IPS DF 6.9 (cell line): Measurements from ENCODE around the gene TWIST2.

ENCODE experiments used
- DNase-seq: peaks from one replicate; pipeline ENCODE4 v3.0.0-alpha.2; 2013; ENCODE audit warnings: low read depth, low spot score
- H3K27ac ChIP-seq: one replicate; pipeline ENCODE4 v1.5.1; 2013; ENCODE audit warnings: low read length, control low read depth
- H3K27me3 ChIP-seq: 2 replicates; pipeline ENCODE4 v1.6.1; 2013; ENCODE audit warnings: mild to moderate bottlenecking, low read length; ENCODE audit not compliant: control insufficient read depth, insufficient read depth
- H3K36me3 ChIP-seq: 2 replicates; pipeline ENCODE4 v1.6.1; 2013; ENCODE audit warnings: low read length; ENCODE audit not compliant: control insufficient read depth, insufficient read depth
- H3K4me1 ChIP-seq: 2 replicates; pipeline ENCODE4 v1.6.1; 2013; ENCODE audit warnings: low read length; ENCODE audit not compliant: control insufficient read depth, insufficient read depth
- H3K4me3 ChIP-seq: 2 replicates; pipeline ENCODE4 v1.5.1; 2013; ENCODE audit warnings: mild to moderate bottlenecking, low read length
- H3K9me3 ChIP-seq: 2 replicates; pipeline ENCODE4 v1.6.1; 2013; ENCODE audit warnings: low read length, inconsistent platforms; ENCODE audit not compliant: control insufficient read depth, insufficient read depth
- WGBS: extraction: QIAGEN DNeasy Blood & Tissue Kit; methylation state at CpG from one replicate; pipeline ENCODE4 v1.1.7; 2013; ENCODE audit warnings: mixed read lengths, missing lambda C conversion rate; ENCODE audit not compliant: insufficient read length, insufficient coverage; 5-methylcytosine and 5-hydroxymethylcytosine counted together

The TWIST2 gene

DNA sequence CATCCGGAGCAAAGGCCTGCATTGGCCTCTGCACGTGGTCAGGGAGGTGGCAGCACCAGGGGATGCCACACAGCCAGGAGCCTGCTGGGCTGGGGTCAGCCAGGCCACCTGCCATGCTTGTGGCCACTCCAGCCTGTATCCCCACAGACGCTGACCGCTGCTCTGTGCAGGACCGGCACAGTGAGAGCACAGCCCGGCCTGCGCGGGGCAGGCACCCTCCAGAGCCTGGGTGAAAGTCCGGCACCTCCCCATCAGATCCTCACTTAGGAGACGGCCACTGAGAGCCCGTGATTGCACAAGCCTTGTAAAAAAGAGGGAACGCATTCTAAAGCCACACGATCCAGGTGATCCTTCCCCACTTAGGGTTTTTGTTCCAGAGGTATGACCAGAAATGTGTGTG is 42.2 kb downstream of the TWIST2 start:
- H3K4me1 ChIP-seq = no peaks in the 10 kb centered on the region; the same call in 1 of the 2 replicates
- peaks cover 30% of the 10 kb centered on the region for H3K9me3 ChIP-seq
- WGBS = no CpG with 5 or more reads among the region's 13 CpGs
- H3K27me3 ChIP-seq = no peaks in the 10 kb centered on the region
- no peak overlapping the region for H3K4me3 ChIP-seq
- H3K36me3 ChIP-seq = no peaks in the 10 kb centered on the region
- no peak for DNase-seq
- no peak overlapping the region for H3K27ac ChIP-seq

GRCh38 chr2:238890618-238891456 is 43.0 kb downstream of the TWIST2 start:
- Histone ChIP-seq H3K27me3 (no peaks in the 10 kb centered on the region), H3K36me3 (no peaks in the 10 kb centered on the region), H3K4me3 (no peak overlapping the region), H3K9me3 (peaks cover 30% of the 10 kb centered on the region), H3K27ac (no peak overlapping the region), H3K4me1 (no peaks in the 10 kb centered on the region; the same call in 1 of the 2 replicates)
- no peak for DNase-seq
- WGBS = no CpG with 5 or more reads among the region's 29 CpGs

DNA sequence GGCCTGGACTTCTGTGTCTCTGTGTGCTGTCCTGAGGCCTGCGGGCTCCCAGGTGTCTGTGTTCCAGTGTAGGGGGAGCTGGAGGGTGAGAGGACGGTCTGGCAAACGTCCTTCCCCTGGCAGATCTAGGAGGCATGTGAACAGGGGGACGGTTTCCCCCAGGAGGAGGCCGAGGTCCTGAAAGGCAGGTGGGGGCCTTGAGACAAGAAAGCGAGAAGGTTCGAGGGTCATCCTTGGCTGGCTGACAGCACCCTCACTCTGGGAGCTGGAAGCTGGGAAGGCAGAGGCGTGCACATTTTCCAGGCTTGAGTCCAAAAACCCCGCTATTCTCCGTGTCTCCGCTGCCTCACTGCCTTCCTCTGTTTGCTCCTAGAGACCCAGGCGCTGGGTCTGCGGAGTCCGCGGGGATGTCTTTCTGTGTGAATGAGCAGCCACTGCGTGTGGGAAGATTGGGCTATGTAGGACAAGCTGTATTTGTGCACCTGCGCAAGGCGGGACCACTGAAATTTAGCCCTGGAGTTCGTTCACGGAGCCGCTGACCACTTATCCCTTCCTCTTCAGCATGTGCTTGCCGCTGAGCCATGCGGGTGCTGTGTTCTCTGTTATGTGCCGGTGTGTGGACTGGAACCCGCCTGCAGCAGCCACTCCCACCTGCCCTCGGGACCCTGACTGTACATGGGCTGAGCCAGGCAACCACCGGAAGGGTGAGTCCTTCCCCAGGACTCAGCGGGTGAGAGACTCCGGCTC is 43.7 kb downstream of the TWIST2 start:
- Histone ChIP-seq H3K4me3 (no peak overlapping the region), H3K27ac (no peak overlapping the region), H3K4me1 (no peaks in the 10 kb centered on the region; the same call in 1 of the 2 replicates), H3K9me3 (peaks cover 30% of the 10 kb centered on the region), H3K27me3 (no peaks in the 10 kb centered on the region), H3K36me3 (no peaks in the 10 kb centered on the region)
- DNase-seq = no peak
- no CpG with 5 or more reads among the region's 29 CpGs for WGBS

DNA sequence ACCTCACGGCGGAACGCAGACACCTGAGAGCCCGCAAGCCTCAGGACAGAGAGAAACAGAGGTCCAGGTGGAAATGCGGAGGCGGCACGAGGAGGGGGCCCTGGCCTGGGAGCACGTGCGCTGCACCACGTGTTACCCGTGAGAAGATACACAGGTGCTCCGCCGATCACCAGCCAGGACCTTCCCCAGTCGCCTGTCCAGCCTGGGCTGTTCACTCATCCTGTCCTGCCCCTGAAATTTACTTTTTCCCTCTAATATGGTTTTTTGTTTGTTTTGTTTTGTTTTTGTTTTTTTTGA is 44.3 kb downstream of the TWIST2 start:
- no CpG with 5 or more reads among the region's 14 CpGs for WGBS
- Histone ChIP-seq H3K36me3 (no peaks in the 10 kb centered on the region), H3K9me3 (peaks cover 30% of the 10 kb centered on the region), H3K27me3 (no peaks in the 10 kb centered on the region), H3K4me3 (no peak overlapping the region), H3K4me1 (no peaks in the 10 kb centered on the region; the same call in 1 of the 2 replicates), H3K27ac (no peak overlapping the region)
- DNase-seq = no peak

- Histone ChIP-seq H3K4me1 (no peaks in the 10 kb centered on the region; the same call in 1 of the 2 replicates), H3K4me3 (no peak overlapping the region), H3K27ac (no peak overlapping the region), H3K27me3 (no peaks in the 10 kb centered on the region), H3K36me3 (no peaks in the 10 kb centered on the region), H3K9me3 (peaks cover 33% of the 10 kb centered on the region)
- WGBS = no CpG with 5 or more reads among the region's 2 CpGs
- DNase-seq = no peak
Measured at GRCh38 chr2:238892796-238893195, 44.9 kb downstream of the TWIST2 start.

- WGBS = no CpG with 5 or more reads among the region's 30 CpGs
- DNase-seq = no peak
Measured at GRCh38 chr2:238893349-238894000, 45.6 kb downstream of the TWIST2 start.

DNA sequence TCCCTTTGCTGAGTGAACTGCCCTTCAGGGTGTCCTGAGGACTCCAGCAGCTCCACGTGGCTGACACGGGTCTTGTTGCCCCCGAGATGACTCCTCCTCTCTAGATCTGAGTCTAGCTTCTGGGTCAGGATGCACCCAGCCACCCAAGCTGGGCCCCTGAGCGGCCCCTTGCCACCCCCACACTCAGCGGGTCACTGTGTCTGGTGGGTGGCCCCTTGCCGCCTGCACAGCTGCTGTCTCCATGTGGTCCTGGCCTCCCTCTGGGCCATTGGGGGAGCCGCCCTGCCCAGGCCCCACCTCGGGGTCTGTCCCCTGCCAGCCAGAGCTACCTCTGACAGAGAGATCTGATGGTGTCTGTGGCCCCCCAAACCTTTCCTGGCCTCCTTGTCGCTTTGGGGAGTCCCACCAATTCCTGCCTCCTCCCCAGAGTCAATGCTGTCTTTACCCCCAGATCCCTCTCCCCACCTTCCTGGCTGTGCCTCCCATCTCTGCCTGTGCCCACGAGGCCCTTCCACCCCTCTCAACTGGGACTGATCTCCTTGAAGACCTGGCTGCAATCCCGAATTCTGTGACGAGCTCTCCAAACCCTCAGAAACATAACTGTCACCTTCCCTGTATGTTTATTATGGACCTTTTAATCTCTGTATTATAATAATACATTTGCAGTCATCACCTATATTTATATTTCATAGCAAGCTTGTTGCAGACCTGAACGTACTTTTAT is 46.5 kb downstream of the TWIST2 start:
- H3K36me3 ChIP-seq = no peaks in the 10 kb centered on the region
- no CpG with 5 or more reads among the region's 13 CpGs for WGBS
- H3K27me3 ChIP-seq = no peaks in the 10 kb centered on the region
- H3K9me3 ChIP-seq = peaks cover 35% of the 10 kb centered on the region
- H3K27ac ChIP-seq = no peak overlapping the region
- DNase-seq = no peak
- H3K4me1 ChIP-seq = no peaks in the 10 kb centered on the region; the same call in 1 of the 2 replicates
- H3K4me3 ChIP-seq = no peak overlapping the region

More at GRCh38 chr2:238893349-238894000, 45.6 kb downstream of the TWIST2 start:
- H3K4me1 ChIP-seq = no peaks in the 10 kb centered on the region; the same call in 1 of the 2 replicates
- H3K36me3 ChIP-seq = no peaks in the 10 kb centered on the region
- H3K27me3 ChIP-seq = no peaks in the 10 kb centered on the region
- no peak overlapping the region for H3K27ac ChIP-seq
- peaks cover 38% of the 10 kb centered on the region for H3K9me3 ChIP-seq
- H3K4me3 ChIP-seq = no peak overlapping the region

GRCh38 chr2:238894950-238895298 is 47.0 kb downstream of the TWIST2 start:
- no peak for DNase-seq
- Histone ChIP-seq H3K4me1 (no peaks in the 10 kb centered on the region; the same call in 1 of the 2 replicates), H3K36me3 (no peaks in the 10 kb centered on the region), H3K9me3 (peaks cover 35% of the 10 kb centered on the region), H3K27me3 (no peaks in the 10 kb centered on the region), H3K4me3 (no peak overlapping the region), H3K27ac (no peak overlapping the region)
- WGBS = no CpG with 5 or more reads among the region's 10 CpGs

DNA sequence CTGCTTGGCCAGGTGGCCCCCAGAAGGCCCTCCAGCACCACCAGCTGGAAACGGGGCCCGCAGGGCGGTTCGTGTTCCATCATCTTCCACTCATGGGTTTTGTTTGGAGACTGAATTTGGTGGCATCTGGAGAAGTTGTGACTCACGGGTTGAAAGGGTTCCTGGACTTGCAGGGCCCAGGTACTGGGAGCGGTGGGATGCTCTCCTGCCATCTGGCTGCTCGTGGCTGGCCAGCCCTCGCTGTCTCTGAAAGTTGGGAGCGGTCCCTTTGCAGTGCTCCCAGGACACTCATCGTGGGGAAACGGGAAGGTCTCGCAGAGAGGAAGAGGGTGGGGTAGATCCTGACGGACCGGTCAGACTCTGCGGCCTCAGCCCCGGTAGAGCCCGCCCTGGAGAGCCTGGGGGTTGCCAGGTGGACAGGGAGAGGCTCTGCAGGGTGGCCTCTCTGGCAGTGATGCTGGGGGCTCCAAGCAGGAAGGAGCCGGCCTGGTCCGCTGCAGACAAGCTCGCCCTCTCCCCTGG is 47.5 kb downstream of the TWIST2 start:
- H3K36me3 ChIP-seq = no peaks in the 10 kb centered on the region
- no peak overlapping the region for H3K27ac ChIP-seq
- DNase-seq = no peak
- H3K4me1 ChIP-seq = no peaks in the 10 kb centered on the region
- H3K27me3 ChIP-seq = no peaks in the 10 kb centered on the region
- no peak overlapping the region for H3K4me3 ChIP-seq
- H3K9me3 ChIP-seq = peaks cover 36% of the 10 kb centered on the region
- WGBS = no CpG with 5 or more reads among the region's 20 CpGs
